Right lobe of liver (tissue), 4 donors: ENCODE measurements around the gene CFAP210.
A peak's percentile ranks its signal among the peaks of the same experiment; 100 is the strongest.

Source experiments
- POLR2A ChIP-seq: fragments of 450-650 bp; IDR thresholded peaks from one replicate; pipeline ENCODE4 v1.6.1; 2017; ENCODE audit warnings: antibody characterized with exemption, mild to moderate bottlenecking
- TF ChIP-seq, protein P1 (sequence below), 4 donors: fragments of 200-600 bp in 3 of 4; fragments of 450-650 bp in 1 of 4; IDR thresholded peaks; one replicate each; pipeline versions ENCODE4 v1.5.1 to v1.8.0; 2016 to 2022; ENCODE audit warnings: antibody characterized with exemption in 4 of 4, mild to moderate bottlenecking in 2 of 4
- donor health status: DM: no; HTN: no; CAD: no.
- donor health status: DM: no; HTN: no; CAD: no.
- donor health status: DM: no; HTN: yes; CAD: no.

DNA sequence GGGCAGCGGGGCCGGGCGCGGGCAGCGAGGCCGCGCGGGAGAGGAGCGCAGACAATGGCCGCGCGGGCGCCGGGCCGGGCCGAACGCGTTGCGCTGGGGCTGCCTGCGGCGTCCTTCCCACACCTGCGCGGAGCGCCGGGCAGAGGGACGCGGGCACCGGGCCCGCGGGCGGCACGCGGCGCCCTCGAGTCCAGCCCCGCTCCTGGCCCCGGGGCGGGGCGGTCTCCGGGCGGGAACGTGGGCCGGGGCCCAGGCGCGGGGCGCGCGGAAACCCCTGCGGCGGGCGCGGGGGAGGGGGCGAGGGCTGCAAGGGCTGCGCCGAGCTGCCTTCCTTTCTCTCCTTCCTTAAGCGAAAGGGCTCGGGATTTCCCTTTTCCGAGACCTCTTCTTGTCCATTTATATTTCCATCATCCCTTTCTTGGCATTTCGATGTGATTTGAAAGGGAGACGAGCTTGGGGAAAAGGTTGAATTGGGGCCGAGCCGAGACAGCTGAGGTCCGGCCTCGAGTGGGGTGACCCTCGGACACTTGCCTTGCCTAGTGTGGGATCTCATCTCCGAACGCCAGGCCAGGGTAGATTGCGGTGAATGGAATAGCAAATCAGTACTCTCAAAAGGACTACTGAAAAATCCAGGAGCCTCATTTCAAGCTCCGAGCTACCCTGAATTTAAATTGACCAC, 40.1 kb upstream of the CFAP210 start:
- TF ChIP-seq POLR2A, result peak; percentile 17
- TF ChIP-seq, protein P1, sequence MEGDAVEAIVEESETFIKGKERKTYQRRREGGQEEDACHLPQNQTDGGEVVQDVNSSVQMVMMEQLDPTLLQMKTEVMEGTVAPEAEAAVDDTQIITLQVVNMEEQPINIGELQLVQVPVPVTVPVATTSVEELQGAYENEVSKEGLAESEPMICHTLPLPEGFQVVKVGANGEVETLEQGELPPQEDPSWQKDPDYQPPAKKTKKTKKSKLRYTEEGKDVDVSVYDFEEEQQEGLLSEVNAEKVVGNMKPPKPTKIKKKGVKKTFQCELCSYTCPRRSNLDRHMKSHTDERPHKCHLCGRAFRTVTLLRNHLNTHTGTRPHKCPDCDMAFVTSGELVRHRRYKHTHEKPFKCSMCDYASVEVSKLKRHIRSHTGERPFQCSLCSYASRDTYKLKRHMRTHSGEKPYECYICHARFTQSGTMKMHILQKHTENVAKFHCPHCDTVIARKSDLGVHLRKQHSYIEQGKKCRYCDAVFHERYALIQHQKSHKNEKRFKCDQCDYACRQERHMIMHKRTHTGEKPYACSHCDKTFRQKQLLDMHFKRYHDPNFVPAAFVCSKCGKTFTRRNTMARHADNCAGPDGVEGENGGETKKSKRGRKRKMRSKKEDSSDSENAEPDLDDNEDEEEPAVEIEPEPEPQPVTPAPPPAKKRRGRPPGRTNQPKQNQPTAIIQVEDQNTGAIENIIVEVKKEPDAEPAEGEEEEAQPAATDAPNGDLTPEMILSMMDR (IDR thresholded peaks at IDR 0.05), result no peak
